Chondrocyte (in vitro differentiated cells): ENCODE results near the gene RBAK. TPM values are rescaled to one million over a fixed set of nuclear protein-coding genes. Genes with fewer than 3 reads are reported as not detected.
"Not testable (repeated sequence)": the region's sequence is repeated elsewhere in the genome, so short reads cannot be mapped to it uniquely, and the experiment has no call there.

ENCODE experiments used
- DNase-seq: peaks from one replicate; pipeline ENCODE4 v3.0.0; 2021; ENCODE audit warnings: mixed read lengths, low spot score
- H3K27ac Mint-ChIP-seq: one replicate; pipeline ENCODE4 v1.8.0; 2021; ENCODE audit warnings: mild to moderate bottlenecking, moderate library complexity, mixed read lengths; ENCODE audit not compliant: unreplicated experiment
- H3K27me3 Mint-ChIP-seq: 2 replicates; pipeline ENCODE4 v1.8.0; 2021; ENCODE audit warnings: low read depth, mixed read lengths
- H3K36me3 Mint-ChIP-seq: 2 replicates; pipeline ENCODE4 v1.8.0; 2021; ENCODE audit warnings: low read depth, mixed read lengths
- H3K4me1 Mint-ChIP-seq: 2 replicates; pipeline ENCODE4 v1.8.0; 2021; ENCODE audit warnings: low read depth, mild to moderate bottlenecking, mixed read lengths
- H3K4me3 Mint-ChIP-seq: one replicate; pipeline ENCODE4 v1.8.0; 2021; ENCODE audit warnings: mild to moderate bottlenecking, moderate library complexity, mixed read lengths; ENCODE audit not compliant: unreplicated experiment
- H3K9me3 Mint-ChIP-seq: 2 replicates; pipeline ENCODE4 v1.8.0; 2021; ENCODE audit warnings: low read depth, mixed read lengths
- CTCF ChIP-seq: fragments of 200-600 bp; sonication (generic); IDR thresholded peaks from 2 replicates; pipeline ENCODE4 v1.5.0; 2021; ENCODE audit warnings: antibody characterized with exemption, mild to moderate bottlenecking, moderate library complexity
- total RNA-seq: library from RNA; stranded (reverse); gene quantifications from 3 replicates; pipeline ENCODE4 v1.2.1, GENCODE V29; 2021

RBAK gene
- total RNA-seq, 1 donor from 2014 or later: 10.0 TPM

- H3K27ac Mint-ChIP-seq: peak overlapping the region; percentile 52
- peaks cover 32% of the 10 kb centered on the region for H3K36me3 Mint-ChIP-seq
Observed at GRCh38 chr7:5001003-5001402, 44.7 kb upstream of the RBAK start.

GRCh38 chr7:5001911-5002310 is 43.7 kb upstream of the RBAK start:
- Mint-ChIP-seq H3K4me1 (no peaks in the 10 kb centered on the region), H3K36me3 (peaks cover 27% of the 10 kb centered on the region), H3K9me3 (no peaks in the 10 kb centered on the region), H3K27ac (no peak overlapping the region), H3K4me3 (no peak overlapping the region), H3K27me3 (no peaks in the 10 kb centered on the region)
- no peak for TF ChIP-seq CTCF
- no peak for DNase-seq

More at GRCh38 chr7:5001003-5001402, 44.7 kb upstream of the RBAK start:
- H3K9me3 Mint-ChIP-seq: no peaks in the 10 kb centered on the region
- no peak for TF ChIP-seq CTCF
- no peak for DNase-seq
- H3K4me3 Mint-ChIP-seq: no peak overlapping the region
- no peaks in the 10 kb centered on the region for H3K27me3 Mint-ChIP-seq
- no peaks in the 10 kb centered on the region for H3K4me1 Mint-ChIP-seq

- H3K36me3 Mint-ChIP-seq: peaks cover 31% of the 10 kb centered on the region
Observed at GRCh38 chr7:5005066-5005465, 40.6 kb upstream of the RBAK start.

GRCh38 chr7:5012985-5013384 is 32.7 kb upstream of the RBAK start:
- no peaks in the 10 kb centered on the region for H3K4me1 Mint-ChIP-seq
- H3K4me3 Mint-ChIP-seq: no peak overlapping the region
- peaks cover 20% of the 10 kb centered on the region for H3K36me3 Mint-ChIP-seq
- no peak for DNase-seq
- H3K27ac Mint-ChIP-seq: no peak overlapping the region
- no peaks in the 10 kb centered on the region for H3K27me3 Mint-ChIP-seq
- peaks cover 36% of the 10 kb centered on the region for H3K9me3 Mint-ChIP-seq
- no peak for TF ChIP-seq CTCF

More at GRCh38 chr7:5005066-5005465, 40.6 kb upstream of the RBAK start:
- no peak for TF ChIP-seq CTCF
- Mint-ChIP-seq H3K9me3 (peaks cover 12% of the 10 kb centered on the region), H3K27ac (no peak overlapping the region), H3K4me1 (no peaks in the 10 kb centered on the region), H3K27me3 (no peaks in the 10 kb centered on the region), H3K4me3 (no peak overlapping the region)
- no peak for DNase-seq

GRCh38 chr7:5015936-5016335 is 29.7 kb upstream of the RBAK start:
- not testable (repeated sequence) for H3K4me3 Mint-ChIP-seq, H3K27me3 Mint-ChIP-seq, H3K4me1 Mint-ChIP-seq, H3K27ac Mint-ChIP-seq, H3K36me3 Mint-ChIP-seq
- DNase-seq: peak; percentile 40
- H3K9me3 Mint-ChIP-seq: peaks cover 19% of the 10 kb centered on the region

- H3K4me3 Mint-ChIP-seq, H3K36me3 Mint-ChIP-seq: not testable (repeated sequence)
Observed at GRCh38 chr7:5017626-5018025, 28.0 kb upstream of the RBAK start.

More at GRCh38 chr7:5017626-5018025, 28.0 kb upstream of the RBAK start:
- DNase-seq, H3K4me1 Mint-ChIP-seq, H3K27ac Mint-ChIP-seq, H3K27me3 Mint-ChIP-seq: not testable (repeated sequence)
- H3K9me3 Mint-ChIP-seq: peaks cover 11% of the 10 kb centered on the region
